T-cell (primary cell): ENCODE data around the gene COL4A1. TPM values are rescaled to one million over a fixed set of nuclear protein-coding genes. Genes with fewer than 3 reads are reported as not detected.

Experiments used
- ATAC-seq, 4 experiments: fragments of 200-7000 bp in 3 of 4; fragments of 150-1000 bp in 1 of 4; cut with Tn5 transposase; replicated peaks in 1 of 4; 1 replicate in 3 of 4; 2 replicates in 1 of 4; pipeline ENCODE4 v1.10.0; 2021; ENCODE audit warnings: moderate library complexity in 3 of 4, mild to moderate bottlenecking in 2 of 4, moderate number of reproducible peaks in 1 of 4
- CTCF ChIA-PET, 2 donors: fragments of 300-600 bp; sonication (Branson Sonifier 250); formaldehyde crosslinking; loops; one replicate each; lab custom pipeline; 2022; ENCODE audit warnings: antibody characterized with exemption in 2 of 2; lab: Charles Lee
- POLR2A ChIA-PET, 2 donors: fragments of 300-600 bp; sonication (Branson Sonifier 250); formaldehyde crosslinking; loops; one replicate each; lab custom pipeline; 2022; ENCODE audit warnings: antibody characterized with exemption in 2 of 2; lab: Charles Lee
- DNase-seq, 35 experiments: peaks; one replicate each; pipeline versions ENCODE4 v3.0.0 to v3.0.0-alpha.2; 2013 to 2023
- H3K27ac ChIP-seq: one replicate; pipeline ENCODE4 v1.5.1; 2013; ENCODE audit warnings: low read length
- H3K27me3 ChIP-seq, 2 experiments: replicated peaks in 1 of 2; 1 replicate in 1 of 2; 2 replicates in 1 of 2; pipeline versions ENCODE4 v1.6.1 to v1.7.0; 2013; ENCODE audit warnings: low read length in 1 of 2, mixed read lengths in 1 of 2; ENCODE audit not compliant: control insufficient read depth in 2 of 2, insufficient read depth in 2 of 2; ENCODE audit errors: extremely low read depth in 1 of 2
- H3K36me3 ChIP-seq, 2 donors: 1 replicate in 1 of 2; 2 replicates in 1 of 2; pipeline versions ENCODE4 v1.6.1 to v1.7.0; 2013; ENCODE audit warnings: low read length in 1 of 2; ENCODE audit not compliant: control insufficient read depth in 2 of 2, insufficient read depth in 1 of 2; ENCODE audit errors: extremely low read depth in 1 of 2
- H3K4me1 ChIP-seq, 2 experiments: 1 replicate in 1 of 2; 2 replicates in 1 of 2; pipeline versions ENCODE4 v1.6.1 to v1.7.0; 2013; ENCODE audit warnings: low read length in 2 of 2, mixed read lengths in 1 of 2; ENCODE audit not compliant: insufficient read depth in 2 of 2, control insufficient read depth in 1 of 2; ENCODE audit errors: extremely low read depth in 1 of 2
- H3K4me3 ChIP-seq, 2 donors: 1 replicate in 1 of 2; 2 replicates in 1 of 2; pipeline versions ENCODE4 v1.5.1 to v1.7.0; 2013; ENCODE audit warnings: mild to moderate bottlenecking in 2 of 2, low read length in 1 of 2, moderate library complexity in 1 of 2; ENCODE audit not compliant: control insufficient read depth in 1 of 2; ENCODE audit errors: extremely low read depth in 1 of 2
- H3K9me3 ChIP-seq: 2 replicates; pipeline ENCODE4 v1.7.0; 2013
- H3K27ac Mint-ChIP-seq, 2 donors: one replicate each; pipeline ENCODE4 v1.8.0; 2020 to 2021; ENCODE audit warnings: mild to moderate bottlenecking in 2 of 2, mixed read lengths in 2 of 2
- H3K27me3 Mint-ChIP-seq, 2 donors: one replicate each; pipeline ENCODE4 v1.8.0; 2021 to 2022; ENCODE audit warnings: mixed read lengths in 2 of 2
- H3K36me3 Mint-ChIP-seq: one replicate; pipeline ENCODE4 v1.8.0; 2021; ENCODE audit warnings: mixed read lengths
- H3K4me1 Mint-ChIP-seq, 3 donors: one replicate each; pipeline ENCODE4 v1.8.0; 2020 to 2022; ENCODE audit warnings: mixed read lengths in 3 of 3, mild to moderate bottlenecking in 1 of 3
- H3K4me3 Mint-ChIP-seq, 3 donors: one replicate each; pipeline ENCODE4 v1.8.0; 2020 to 2022; ENCODE audit warnings: mild to moderate bottlenecking in 3 of 3, mixed read lengths in 3 of 3, moderate library complexity in 3 of 3
- H3K9me3 Mint-ChIP-seq, 3 donors: one replicate each; pipeline ENCODE4 v1.8.0; 2020 to 2022; ENCODE audit warnings: mixed read lengths in 3 of 3
- WGBS: methylation state at CpG from one replicate; pipeline ENCODE4 v1.1.5; 2013; ENCODE audit warnings: missing lambda C conversion rate; ENCODE audit not compliant: insufficient coverage; 5-methylcytosine and 5-hydroxymethylcytosine counted together
- total RNA-seq, 35 experiments: library from RNA in 6 of 35; stranded (reverse) in 6 of 35; fragments of 120-200 nt in 1 of 35; gene quantifications; one replicate each; pipeline versions ENCODE4 v1.2.1 to v1.2.4 and lab custom pipeline; 2013 to 2026

COL4A1 gene
- total RNA-seq, 5 donors from 2014 or later (not counting 1 experiment from before 2014, with no cell fraction given): 0.49 to 1.3 (median 0.85) TPM; not detected in 2

DNA sequence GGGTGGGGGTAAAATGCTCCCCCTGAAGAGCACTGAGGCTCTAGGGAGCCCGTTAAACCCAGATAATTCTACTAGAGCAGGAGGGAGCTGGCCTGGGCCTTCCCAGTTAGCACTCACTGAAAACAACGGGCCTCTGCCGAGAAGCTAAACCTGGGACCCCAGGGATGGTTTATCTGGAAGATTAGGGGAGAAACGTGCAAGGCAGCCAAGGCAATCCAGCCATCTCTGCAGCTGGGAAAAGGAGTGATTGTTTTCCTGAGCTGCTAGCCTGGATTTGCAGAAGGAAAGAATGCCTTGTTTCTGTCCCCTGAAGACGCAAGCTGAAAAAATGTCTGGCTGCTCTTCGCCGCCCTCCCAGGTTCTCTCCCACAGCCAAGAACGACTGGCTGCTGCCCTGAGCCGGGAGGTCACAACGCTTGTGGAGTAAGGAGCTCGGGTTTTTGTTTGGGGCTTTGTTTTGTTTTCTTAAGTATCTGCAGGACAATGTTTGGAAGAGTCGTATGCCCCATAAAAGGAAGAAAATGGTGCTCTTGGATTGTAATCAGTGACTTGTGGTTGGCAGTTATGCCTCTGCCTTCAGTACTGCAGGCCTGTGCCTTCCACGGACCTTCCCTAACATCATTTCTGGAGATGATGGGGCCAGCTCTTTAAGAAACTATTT is 31.6 kb upstream of the COL4A1 start:
- Mint-ChIP-seq H3K27me3 (peaks cover 5 to 40% of the 10 kb centered on the region in 2 donors), H3K9me3 (no peaks in the 10 kb centered on the region), H3K4me3 (no peak overlapping the region), H3K36me3 (no peaks in the 10 kb centered on the region), H3K4me1 (peaks cover 22 to 33% (median 32%) of the 10 kb centered on the region in 3 donors), H3K27ac (no peak overlapping the region)
- WGBS: 71% methylated on average over 7 of the region's 13 CpGs
- Histone ChIP-seq H3K27me3 (peaks cover 0 to 34% of the 10 kb centered on the region in 2 experiments), H3K36me3 (no peaks in the 10 kb centered on the region), H3K27ac (no peak overlapping the region), H3K4me1 (peaks cover 10 to 21% of the 10 kb centered on the region in 2 experiments), H3K9me3 (no peaks in the 10 kb centered on the region), H3K4me3 (no peak overlapping the region)
- ChIA-PET POLR2A (interaction anchor here in 1 of 2 donors (0.8 kb wide), 1 partner anchor 16 kb away, joined by 3 read pairs; no protein-coding TSS in a partner anchor), CTCF (no interaction called here)
- DNase-seq (no peak), ATAC-seq (no peak)

DNA sequence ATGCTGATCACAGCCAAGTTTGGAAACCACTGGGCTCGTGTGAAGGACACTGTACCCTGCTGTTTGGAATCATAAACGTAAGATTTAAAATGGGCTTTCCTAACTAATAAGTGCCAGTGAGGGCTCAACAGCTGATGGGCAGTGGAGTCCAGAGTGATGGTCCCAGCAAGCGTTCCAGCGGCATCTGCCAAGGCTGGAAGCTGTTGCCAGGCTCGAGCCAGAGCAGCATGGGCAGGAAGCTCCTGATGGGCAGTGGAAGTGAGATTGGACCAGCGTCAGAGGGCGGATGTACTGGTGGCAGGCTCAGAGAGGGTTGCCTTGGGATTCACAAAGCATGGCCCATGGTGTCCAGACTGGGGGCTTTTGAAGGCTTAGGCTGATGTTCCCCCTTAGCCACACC is 30.3 kb upstream of the COL4A1 start:
- POLR2A ChIA-PET: no interaction called here
- ATAC-seq: no peak
- H3K27ac ChIP-seq: no peak overlapping the region

DNA sequence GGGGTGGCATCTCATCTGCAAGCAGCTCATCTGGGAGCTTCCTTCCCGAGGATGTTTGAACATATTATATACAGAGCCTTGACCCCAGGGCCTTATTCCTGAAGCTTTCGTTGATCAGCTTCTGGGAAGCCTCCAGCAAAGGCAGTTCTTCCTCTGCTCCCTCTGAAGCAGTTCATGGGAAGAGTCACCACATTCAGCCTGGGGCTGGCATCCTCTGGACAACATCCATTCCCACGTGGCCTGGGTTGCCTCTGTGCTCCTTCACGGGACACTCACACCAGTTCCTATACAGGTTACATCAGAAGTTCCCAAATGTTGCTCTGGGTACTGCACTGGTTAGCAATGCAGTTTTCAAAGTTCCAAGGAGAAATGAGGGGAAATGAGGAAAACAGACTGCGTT is 29.7 kb upstream of the COL4A1 start:
- no peak overlapping the region for H3K4me3 Mint-ChIP-seq
- no peak for DNase-seq

More for the DNA sequence above, 30.3 kb upstream of the COL4A1 start:
- no peak overlapping the region for H3K27ac Mint-ChIP-seq
- H3K9me3 Mint-ChIP-seq: no peaks in the 10 kb centered on the region
- no peaks in the 10 kb centered on the region for H3K9me3 ChIP-seq
- no peak overlapping the region for H3K4me3 Mint-ChIP-seq
- CTCF ChIA-PET: no interaction called here
- H3K27me3 ChIP-seq: peaks cover 0 to 27% of the 10 kb centered on the region in 2 experiments
- H3K4me1 Mint-ChIP-seq: peaks cover 22 to 33% (median 32%) of the 10 kb centered on the region in 3 donors
- H3K36me3 Mint-ChIP-seq: no peaks in the 10 kb centered on the region
- peaks cover 10 to 21% of the 10 kb centered on the region in 2 experiments for H3K4me1 ChIP-seq
- no peaks in the 10 kb centered on the region for H3K36me3 ChIP-seq
- no peak overlapping the region for H3K4me3 ChIP-seq
- 68% methylated on average over 7 of the region's 7 CpGs for WGBS
- DNase-seq: no peak
- peaks cover 14 to 40% of the 10 kb centered on the region in 2 donors for H3K27me3 Mint-ChIP-seq

DNA sequence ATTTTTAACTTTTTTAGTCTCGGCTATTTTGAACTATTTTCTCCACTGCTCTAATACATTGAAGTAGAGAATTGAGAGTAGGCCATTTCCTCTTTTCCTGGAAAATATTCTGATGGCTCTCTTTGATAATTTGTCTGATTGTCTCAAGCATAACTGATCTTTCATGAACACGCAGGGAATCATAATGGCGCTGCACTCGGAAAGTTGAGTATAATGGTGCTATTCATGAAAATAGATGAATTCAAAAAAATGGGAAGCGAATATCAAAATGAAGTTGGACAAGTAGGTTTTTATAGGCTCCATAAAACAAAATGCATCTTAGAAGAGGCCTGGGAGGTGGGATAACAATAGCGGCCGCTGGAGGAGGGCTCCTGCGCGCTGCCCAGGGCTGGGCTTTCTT is 29.2 kb upstream of the COL4A1 start:
- Histone ChIP-seq H3K4me1 (peaks cover 10 to 16% of the 10 kb centered on the region in 2 experiments), H3K27ac (no peak overlapping the region), H3K4me3 (no peak overlapping the region), H3K36me3 (no peaks in the 10 kb centered on the region), H3K27me3 (peaks cover 0 to 26% of the 10 kb centered on the region in 2 experiments), H3K9me3 (no peaks in the 10 kb centered on the region)
- no peak overlapping the region for H3K4me3 Mint-ChIP-seq
- DNase-seq (no peak), ATAC-seq (no peak)
- CTCF ChIA-PET: no interaction called here
- no peaks in the 10 kb centered on the region for H3K9me3 Mint-ChIP-seq
- 90% methylated on average over 5 of the region's 9 CpGs for WGBS
- H3K27me3 Mint-ChIP-seq: peaks cover 14 to 35% of the 10 kb centered on the region in 2 donors
- POLR2A ChIA-PET: no interaction called here
- no peak overlapping the region for H3K27ac Mint-ChIP-seq
- peaks cover 14 to 25% (median 23%) of the 10 kb centered on the region in 3 donors for H3K4me1 Mint-ChIP-seq
- no peaks in the 10 kb centered on the region for H3K36me3 Mint-ChIP-seq

More for the DNA sequence above, 29.7 kb upstream of the COL4A1 start:
- no peak for ATAC-seq
- H3K9me3 ChIP-seq: no peaks in the 10 kb centered on the region
- no peak overlapping the region for H3K4me3 ChIP-seq
- peaks cover 0 to 27% of the 10 kb centered on the region in 2 experiments for H3K27me3 ChIP-seq
- Mint-ChIP-seq H3K4me1 (peaks cover 19 to 31% (median 29%) of the 10 kb centered on the region in 3 donors), H3K9me3 (no peaks in the 10 kb centered on the region), H3K27ac (no peak overlapping the region), H3K27me3 (peaks cover 14 to 38% of the 10 kb centered on the region in 2 donors), H3K36me3 (no peaks in the 10 kb centered on the region)
- H3K27ac ChIP-seq: no peak overlapping the region
- peaks cover 10 to 21% of the 10 kb centered on the region in 2 experiments for H3K4me1 ChIP-seq
- 75% methylated on average over 3 of the region's 5 CpGs for WGBS
- CTCF ChIA-PET: no interaction called here
- H3K36me3 ChIP-seq: no peaks in the 10 kb centered on the region
- POLR2A ChIA-PET: no interaction called here

DNA sequence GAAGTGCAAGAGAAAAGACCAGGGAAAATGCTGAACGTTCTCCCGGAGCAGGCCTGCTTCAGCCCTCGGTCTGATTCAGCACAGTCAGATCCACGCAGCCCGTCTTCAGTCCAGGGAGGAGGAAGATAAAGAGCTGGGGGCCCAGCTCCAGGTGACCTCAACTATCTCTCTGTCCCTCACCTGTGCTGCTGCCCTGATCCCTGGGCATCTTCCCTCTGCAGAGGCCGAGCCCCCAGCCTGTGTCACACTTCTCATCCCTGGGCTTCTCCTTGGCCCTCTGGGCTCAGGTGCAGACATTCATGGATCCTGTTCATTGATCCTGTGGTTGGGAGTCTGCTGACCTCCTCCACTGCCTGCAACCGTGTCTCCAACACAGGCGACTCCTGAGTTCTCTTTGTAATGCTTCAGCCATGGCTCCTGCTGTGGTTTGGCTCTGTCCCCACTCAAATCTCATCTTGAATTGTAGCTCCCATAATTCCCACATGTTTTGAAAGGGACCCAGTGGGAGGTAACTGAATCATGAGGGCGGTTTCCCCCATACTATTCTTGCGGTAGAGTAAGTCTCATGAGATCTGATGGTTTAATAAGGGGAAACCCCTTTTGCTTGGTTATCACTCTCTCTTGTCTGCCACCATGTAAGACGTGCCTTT is 28.0 kb upstream of the COL4A1 start:
- H3K4me3 ChIP-seq: no peak overlapping the region
- no peak overlapping the region for H3K27ac ChIP-seq
- no peak overlapping the region for H3K4me3 Mint-ChIP-seq
- peaks cover 2 to 4% of the 10 kb centered on the region in 2 experiments for H3K4me1 ChIP-seq
- ATAC-seq (no peak), DNase-seq (no peak)
- ChIA-PET POLR2A (no interaction called here), CTCF (no interaction called here)
- H3K36me3 ChIP-seq: no peaks in the 10 kb centered on the region
- no peaks in the 10 kb centered on the region for H3K9me3 Mint-ChIP-seq
- peaks cover 2 to 14% (median 12%) of the 10 kb centered on the region in 3 donors for H3K4me1 Mint-ChIP-seq
- peaks cover 0 to 17% of the 10 kb centered on the region in 2 experiments for H3K27me3 ChIP-seq
- H3K27me3 Mint-ChIP-seq: peaks cover 18 to 26% of the 10 kb centered on the region in 2 donors
- no peak overlapping the region for H3K27ac Mint-ChIP-seq
- 100% methylated on average over 2 of the region's 11 CpGs for WGBS
- no peaks in the 10 kb centered on the region for H3K36me3 Mint-ChIP-seq
- no peaks in the 10 kb centered on the region for H3K9me3 ChIP-seq

DNA sequence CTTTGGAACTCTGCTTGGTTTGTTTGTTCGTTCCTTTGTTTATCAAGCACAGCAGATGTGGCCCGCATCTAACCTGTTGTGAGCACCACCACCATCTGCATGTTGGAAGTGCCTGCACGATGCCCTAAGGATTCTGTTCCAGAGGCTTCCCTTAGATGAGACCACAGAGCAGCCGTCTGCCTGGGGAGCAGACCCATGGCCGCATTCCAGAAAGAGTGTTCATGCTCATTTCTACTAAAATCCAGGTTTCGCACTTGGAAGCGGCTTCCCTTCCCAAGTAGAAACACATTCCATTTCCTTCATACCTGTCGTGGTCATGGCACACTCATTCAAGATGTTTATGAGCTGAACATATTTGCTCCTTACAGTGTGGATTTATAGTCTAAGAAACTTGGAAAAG is 27.3 kb upstream of the COL4A1 start:
- Mint-ChIP-seq H3K27ac (no peak overlapping the region), H3K4me1 (peaks cover 0 to 6% (median 6%) of the 10 kb centered on the region in 3 donors), H3K36me3 (no peaks in the 10 kb centered on the region), H3K9me3 (no peaks in the 10 kb centered on the region), H3K4me3 (no peak overlapping the region), H3K27me3 (peaks cover 20% of the 10 kb centered on the region in 2 donors)
- no peaks in the 10 kb centered on the region for H3K4me1 ChIP-seq
- peaks cover 0 to 15% of the 10 kb centered on the region in 2 experiments for H3K27me3 ChIP-seq
- H3K27ac ChIP-seq: no peak overlapping the region
- CTCF ChIA-PET: no interaction called here
- H3K9me3 ChIP-seq: no peaks in the 10 kb centered on the region
- WGBS: 83% methylated on average over 5 of the region's 8 CpGs
- ATAC-seq (no peak), DNase-seq (no peak)
- POLR2A ChIA-PET: no interaction called here
- H3K36me3 ChIP-seq: no peaks in the 10 kb centered on the region
- no peak overlapping the region for H3K4me3 ChIP-seq
